ENCODE measurements around the gene PTPRK.

DNA sequence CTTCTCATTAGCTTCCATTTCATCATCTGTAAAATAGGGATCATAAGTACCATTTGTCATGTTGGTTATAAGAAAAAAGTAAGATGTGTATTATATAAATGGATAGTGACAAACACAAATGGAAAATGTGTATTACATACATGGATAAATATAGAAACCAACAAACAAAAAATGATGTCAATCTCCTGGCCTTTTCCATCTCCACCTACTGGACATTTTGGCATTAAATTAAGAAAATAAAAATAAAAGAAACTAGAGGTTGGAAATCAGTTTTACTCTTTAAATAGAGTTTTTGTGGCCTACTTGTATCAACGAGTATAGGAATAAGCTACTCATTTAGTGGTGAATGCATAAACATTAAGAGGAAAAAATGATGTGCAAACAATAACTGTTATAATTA lies 552.0 kb downstream of the PTPRK start:
- TF ChIP-seq, protein P1, sequence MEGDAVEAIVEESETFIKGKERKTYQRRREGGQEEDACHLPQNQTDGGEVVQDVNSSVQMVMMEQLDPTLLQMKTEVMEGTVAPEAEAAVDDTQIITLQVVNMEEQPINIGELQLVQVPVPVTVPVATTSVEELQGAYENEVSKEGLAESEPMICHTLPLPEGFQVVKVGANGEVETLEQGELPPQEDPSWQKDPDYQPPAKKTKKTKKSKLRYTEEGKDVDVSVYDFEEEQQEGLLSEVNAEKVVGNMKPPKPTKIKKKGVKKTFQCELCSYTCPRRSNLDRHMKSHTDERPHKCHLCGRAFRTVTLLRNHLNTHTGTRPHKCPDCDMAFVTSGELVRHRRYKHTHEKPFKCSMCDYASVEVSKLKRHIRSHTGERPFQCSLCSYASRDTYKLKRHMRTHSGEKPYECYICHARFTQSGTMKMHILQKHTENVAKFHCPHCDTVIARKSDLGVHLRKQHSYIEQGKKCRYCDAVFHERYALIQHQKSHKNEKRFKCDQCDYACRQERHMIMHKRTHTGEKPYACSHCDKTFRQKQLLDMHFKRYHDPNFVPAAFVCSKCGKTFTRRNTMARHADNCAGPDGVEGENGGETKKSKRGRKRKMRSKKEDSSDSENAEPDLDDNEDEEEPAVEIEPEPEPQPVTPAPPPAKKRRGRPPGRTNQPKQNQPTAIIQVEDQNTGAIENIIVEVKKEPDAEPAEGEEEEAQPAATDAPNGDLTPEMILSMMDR (IDR thresholded peaks at IDR 0.05), result no peak
- no peak for TF ChIP-seq POLR2A (IDR thresholded peaks at IDR 0.05)

Data from lower leg skin (tissue), 3 donors.